COLO668 (cell line): ENCODE results near the gene SMIM38.

Experiments used
- DNase-seq: peaks from one replicate; lab custom pipeline; 2025; ENCODE audit not compliant: unreplicated experiment; lab: John Stamatoyannopoulos, UW

Gene SMIM38

DNA sequence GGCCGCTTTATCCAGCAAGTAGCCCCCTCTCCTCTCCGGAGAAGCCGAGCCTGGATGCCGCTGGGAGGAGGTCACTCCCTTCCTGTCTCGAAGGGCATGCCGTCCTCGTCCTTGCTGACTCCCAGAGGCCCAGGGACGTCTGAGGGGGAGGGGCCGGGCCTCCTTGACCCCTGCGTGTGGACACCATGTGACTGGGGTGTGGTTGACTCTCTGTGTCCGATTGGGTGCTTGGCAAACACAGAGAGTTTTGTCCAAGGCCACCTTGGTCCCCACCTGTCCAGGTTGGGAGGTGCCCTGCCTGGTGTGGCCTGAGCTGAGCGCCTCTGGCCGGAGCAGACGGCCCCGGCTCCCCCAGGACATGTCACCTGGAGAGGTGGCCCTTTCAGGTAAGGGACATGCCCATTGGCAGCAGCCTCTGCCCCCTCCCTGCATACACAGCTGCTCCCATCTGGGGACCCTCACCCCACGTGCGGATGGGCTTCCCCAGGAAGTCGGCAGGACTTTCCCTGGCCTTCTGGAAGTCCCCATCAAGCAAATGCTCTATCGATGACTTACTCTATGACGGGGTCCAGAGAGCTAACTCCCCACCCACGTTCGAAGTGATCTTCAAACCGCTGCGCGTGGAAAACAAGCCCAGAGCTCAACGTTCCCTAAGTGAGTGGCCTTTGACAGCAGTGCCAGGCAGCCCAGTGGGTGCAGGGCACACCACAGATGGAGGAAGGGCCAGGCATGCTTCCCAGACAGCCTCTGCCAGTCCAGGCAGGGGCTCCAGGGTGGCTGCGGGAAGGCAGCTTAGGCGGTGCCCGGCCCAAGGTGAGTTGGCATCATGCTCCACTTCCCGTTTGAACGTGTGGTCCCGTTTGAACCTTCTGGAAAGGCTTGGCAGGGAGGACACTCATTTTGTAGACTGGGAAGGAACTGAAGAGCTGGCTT lies at the start of gene SMIM38:
SMIM38 (plus strand) TSS at position 634 of the 933 bp plus-strand sequence. CDS start 1,912 bp downstream, outside the sequence.
- DNase-seq: no peak

- no peak for DNase-seq
Observed at GRCh38 chr11:69106031-69106811, 49.5 kb upstream of the SMIM38 start.

GRCh38 chr11:69107413-69107812 lies 48.3 kb upstream of the SMIM38 start:
- DNase-seq: no peak

DNA sequence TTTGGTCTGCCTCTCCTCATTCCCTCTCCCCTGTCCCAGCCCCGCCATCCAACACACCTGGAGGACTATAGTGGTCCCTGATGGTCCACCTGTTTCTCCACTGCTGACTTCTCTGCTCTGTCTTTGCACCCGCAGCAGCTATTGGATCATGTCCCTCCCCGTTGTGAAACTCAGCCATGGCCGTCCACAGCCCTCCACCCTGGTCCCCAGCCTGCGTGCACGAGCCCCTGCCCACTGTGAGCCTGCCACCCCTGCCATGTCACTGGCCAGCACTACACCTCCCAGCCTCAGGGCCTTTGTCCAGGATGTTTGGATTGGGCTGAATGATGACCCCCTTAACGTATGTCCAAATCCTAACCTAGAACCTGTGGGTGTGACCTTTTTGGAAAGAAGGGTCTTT lies 47.7 kb upstream of the SMIM38 start:
- no peak for DNase-seq

- DNase-seq: no peak
Observed at GRCh38 chr11:69108559-69108958, 47.2 kb upstream of the SMIM38 start.

DNA sequence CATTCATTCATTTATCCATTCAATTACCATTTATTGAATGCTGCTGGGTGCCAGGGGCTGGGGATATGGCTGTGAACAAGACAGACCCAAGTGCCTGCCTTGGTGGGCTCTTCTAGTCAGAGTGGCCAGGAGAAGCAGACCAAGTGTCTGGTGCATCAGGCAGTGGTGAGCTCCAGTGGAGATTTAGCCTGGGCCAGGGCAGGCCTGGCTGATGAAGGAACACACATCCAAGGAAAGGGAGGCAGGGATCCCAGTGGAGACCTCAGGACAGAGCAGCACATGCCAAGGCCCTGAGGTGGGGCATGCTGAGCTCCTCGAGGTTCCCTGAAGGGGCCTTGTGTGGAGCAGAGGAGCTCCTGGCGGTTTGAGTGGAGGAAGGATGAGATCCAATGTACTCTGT lies 46.6 kb upstream of the SMIM38 start:
- no peak for DNase-seq

- DNase-seq: no peak
Observed at GRCh38 chr11:69110451-69110850, 45.3 kb upstream of the SMIM38 start.

DNA sequence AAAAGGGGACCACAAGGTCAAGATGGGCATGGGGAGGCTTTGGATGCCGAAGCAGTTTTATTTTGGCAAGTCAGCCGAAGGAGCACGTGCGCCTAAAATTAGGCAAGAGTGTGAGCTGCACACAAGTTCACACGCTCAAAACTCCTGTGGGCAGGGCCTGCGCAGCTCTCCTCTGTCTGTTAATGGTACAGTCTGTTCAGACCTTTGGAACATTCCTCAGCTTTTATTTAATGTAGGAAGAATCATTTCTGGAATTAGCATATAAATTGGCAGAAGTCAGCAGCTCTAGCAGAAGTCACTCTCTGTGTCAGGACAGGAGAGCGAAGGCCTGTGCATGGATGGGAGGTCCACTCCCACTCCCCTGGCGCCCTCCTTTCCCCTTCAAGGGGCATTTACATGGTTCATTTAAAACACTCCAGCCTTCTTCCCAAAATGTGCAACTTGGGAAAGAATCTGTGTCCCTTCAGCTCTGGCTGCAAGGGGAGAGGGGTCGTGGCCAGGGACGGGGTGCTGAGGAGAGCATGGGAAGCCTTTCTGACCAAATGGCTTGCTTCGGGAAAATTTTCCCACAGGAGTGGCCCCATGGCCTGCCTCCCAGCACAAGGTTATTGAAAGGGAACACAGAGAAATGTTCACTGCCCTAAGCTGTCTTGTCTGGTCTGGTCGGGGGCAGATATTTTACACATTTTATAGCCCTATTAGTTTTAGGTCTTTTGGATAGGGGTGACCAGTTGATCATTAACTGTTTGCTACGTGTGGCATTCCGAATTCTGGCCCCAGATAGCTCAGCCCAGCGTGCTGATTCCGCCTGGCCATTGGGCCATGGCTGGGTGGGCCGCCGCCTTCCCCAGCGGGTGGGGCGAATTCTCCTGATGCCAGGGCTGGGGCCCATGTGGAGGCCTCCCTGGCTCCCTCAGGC lies 43.9 kb upstream of the SMIM38 start:
- DNase-seq: no peak

GRCh38 chr11:69113226-69113625 lies 42.5 kb upstream of the SMIM38 start:
- DNase-seq: no peak

DNA sequence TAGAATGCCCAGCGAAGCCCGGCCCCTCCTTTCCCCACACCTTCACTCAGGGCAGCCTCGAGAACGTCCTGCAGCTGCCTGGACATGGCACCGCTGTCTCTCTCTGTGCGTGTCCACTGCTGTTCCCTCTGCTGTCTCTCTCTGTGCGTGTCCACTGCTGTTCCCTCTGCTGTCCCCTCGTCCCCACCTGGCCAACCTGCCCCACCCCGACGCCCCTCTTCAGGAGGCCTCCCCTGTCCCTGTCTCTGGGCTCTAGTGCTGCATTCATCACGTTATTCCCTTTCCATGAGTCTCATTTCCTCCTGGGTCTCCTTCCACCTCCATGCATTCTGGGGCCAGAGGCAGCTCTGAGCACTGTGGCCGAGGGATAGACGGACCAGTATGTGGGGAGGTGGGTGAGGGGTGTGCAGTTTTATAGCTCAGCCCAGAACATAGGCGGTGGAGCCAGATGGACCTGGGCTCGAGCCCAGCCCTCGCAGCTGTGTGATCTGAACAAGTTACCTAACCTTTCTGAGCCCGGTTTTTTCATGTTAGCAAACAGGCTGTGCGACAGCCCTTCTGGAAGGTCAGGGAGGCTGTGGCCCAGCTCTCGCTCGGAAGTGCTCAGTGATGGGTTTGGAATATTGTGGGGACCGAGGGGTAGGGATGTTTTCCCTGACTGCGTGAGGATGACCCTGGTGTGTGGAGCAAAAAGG lies 41.9 kb upstream of the SMIM38 start:
- no peak for DNase-seq

DNA sequence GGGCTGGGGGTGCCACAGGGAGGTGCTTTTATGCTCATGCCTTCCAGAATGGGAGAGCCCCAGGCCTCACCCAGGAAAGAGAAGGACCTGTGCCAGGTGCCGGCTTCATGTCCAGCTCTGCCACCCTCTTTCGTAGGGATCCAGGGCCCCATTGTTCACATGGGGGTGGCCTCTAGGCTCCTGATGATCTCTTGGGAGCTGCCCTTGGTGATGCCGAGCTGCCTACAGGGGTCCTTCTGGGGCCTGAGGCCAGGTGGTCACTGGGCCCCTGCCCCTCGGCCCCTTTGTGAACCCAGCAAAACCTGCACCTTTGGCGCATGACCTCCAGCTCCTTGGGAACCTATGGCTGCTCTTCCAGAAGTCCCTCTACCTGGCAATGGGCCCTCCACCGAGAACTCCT lies 41.4 kb upstream of the SMIM38 start:
- DNase-seq: no peak

GRCh38 chr11:69114811-69115523 lies 40.8 kb upstream of the SMIM38 start:
- DNase-seq: no peak

DNA sequence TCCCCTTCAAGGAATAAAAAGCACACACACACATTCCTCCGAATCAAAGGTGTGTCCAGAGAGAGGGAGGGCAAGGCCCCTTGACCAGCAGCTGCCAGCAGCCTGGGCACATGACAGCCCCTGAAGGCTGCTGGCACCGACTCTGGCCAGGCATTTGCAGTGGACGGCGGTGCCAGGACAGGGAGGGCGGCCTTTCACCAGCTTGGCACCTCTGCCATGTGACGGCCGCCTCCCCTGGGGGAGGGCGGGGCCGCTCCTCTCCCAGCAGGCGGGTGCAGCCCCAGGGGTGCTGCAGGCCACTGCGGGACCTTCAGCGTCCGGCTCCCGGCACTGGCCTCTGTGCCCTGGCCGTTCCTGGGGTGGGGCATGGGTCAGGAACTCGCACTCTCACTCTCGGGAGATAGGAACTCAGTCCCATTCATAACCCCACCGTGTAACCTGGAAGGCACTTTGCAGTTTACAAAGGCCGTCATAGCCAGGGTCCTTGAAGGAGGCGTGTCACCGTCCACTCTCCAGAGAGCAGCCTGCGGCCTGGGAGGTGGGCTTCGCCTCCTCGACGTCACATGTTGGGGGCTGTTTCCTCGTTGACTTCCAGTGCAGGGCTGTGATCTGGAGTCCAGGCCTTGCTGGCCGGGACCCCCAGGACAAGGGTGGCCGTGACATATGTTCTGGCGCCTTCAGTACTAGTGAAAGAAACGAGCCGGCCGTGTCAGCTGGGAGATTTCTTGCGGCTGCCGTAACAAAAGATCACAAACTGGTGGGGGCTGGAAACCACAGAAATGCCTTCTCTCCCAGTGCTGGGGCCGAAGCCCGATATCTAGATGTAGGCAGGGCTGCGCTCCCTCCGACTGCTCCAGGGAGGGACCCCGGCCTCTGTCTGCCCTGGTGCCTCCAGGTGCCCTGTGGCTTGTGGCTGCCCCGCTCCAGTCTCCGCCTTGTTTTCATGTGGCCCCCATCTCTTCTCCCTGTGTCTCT lies 39.9 kb upstream of the SMIM38 start:
- no peak for DNase-seq

GRCh38 chr11:69116671-69117070 lies 39.1 kb upstream of the SMIM38 start:
- DNase-seq: no peak

DNA sequence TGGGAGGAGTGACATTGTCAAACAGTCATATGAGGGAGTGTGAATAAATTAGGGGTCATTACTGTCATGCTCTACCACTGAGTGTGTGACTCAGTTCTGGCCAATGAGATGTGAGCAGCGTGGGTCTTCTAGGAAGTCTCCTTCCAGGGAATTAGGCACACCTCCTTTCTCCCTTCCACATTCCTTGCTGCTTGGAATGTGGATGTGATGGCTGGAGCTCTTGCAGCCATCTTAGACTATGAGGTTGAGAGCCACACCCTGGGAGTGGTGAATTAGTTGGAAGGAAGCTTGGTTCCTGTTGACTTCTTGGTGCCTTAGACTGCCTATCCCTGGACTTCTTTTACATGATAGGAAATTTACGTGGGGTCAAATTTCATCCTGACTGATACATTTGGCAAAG lies 36.5 kb upstream of the SMIM38 start:
- no peak for DNase-seq

GRCh38 chr11:69120096-69120875 lies 35.4 kb upstream of the SMIM38 start:
- no peak for DNase-seq

DNA sequence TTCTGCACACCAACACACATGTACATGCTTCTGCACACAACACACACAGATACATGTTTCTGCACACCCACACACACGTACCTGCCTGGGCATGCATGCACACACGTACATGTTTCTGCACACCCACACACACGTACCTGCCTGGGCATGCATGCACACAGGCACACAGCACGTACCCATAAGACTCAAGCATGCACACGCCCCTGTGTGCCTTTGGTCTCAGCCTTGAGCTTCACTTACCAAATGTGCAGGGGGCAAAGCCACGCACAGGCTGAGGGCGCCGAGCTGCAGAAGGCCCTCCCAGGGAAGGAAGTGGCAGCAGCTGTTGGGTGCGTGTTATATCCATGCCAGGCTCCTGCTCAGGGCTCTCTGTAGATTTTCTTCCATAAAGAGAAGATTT lies 34.7 kb upstream of the SMIM38 start:
- DNase-seq: no peak
